Fibroblast of pulmonary artery (primary cell): ENCODE measurements around the gene UBQLN2.
"Not testable (repeated sequence)": the region's sequence is repeated elsewhere in the genome, so short reads cannot be mapped to it uniquely, and the experiment has no call there.

Experiments used
- DNase-seq: peaks from one replicate; pipeline ENCODE4 v3.0.0-alpha.2; 2010; ENCODE audit warnings: low read depth
- H3K4me3 ChIP-seq: replicated peaks from 2 replicates; pipeline ENCODE4 v1.5.1; 2011; ENCODE audit warnings: low read depth, mild to moderate bottlenecking, control low read depth, low read length, moderate library complexity
- TF ChIP-seq, protein P1 (sequence below): IDR thresholded peaks from 2 replicates; pipeline ENCODE4 v1.5.1; 2011; ENCODE audit warnings: mild to moderate bottlenecking, control low read depth, low read length, inconsistent platforms; ENCODE audit errors: missing control alignments

The UBQLN2 gene

DNA sequence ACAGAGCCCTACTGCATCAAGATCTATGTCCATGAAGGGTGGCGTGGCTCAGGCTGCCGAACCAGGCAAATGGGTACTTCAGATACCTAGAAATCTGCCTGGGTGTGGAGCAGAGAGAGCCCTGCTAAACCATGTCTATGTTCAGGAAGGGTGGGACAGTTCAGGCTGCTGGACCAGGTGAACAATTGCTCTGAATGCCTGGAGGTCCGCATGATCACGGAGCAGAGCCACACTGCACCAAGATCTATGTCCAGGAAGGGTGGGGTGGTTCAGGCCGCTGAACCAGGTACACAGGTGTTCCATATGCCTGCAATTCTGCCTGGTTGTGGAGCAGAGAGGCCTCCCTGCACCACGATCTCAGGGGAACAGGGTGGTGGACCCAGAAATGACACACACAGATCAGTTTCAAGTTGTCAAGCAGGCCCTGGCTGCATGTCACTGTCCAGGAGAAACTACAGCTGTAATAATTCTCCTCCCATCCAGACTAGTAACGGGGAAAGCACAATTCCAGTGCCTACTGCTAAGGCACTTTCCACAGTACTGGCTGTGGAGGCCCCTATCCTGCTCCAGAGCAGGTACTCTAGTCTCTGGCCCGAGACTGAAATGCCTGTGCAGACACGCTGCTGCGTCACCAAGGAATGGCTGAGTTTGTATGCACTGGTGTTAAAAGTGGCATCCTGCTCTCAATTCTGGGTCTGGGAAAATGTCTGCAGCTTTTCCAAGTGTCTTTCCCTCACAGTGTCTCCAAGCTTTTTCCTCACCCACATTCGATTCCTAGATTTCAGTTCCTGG is 25.2 kb downstream of the UBQLN2 start:
- no peak for DNase-seq
- no peak overlapping the region for H3K4me3 ChIP-seq
- TF ChIP-seq, protein P1, sequence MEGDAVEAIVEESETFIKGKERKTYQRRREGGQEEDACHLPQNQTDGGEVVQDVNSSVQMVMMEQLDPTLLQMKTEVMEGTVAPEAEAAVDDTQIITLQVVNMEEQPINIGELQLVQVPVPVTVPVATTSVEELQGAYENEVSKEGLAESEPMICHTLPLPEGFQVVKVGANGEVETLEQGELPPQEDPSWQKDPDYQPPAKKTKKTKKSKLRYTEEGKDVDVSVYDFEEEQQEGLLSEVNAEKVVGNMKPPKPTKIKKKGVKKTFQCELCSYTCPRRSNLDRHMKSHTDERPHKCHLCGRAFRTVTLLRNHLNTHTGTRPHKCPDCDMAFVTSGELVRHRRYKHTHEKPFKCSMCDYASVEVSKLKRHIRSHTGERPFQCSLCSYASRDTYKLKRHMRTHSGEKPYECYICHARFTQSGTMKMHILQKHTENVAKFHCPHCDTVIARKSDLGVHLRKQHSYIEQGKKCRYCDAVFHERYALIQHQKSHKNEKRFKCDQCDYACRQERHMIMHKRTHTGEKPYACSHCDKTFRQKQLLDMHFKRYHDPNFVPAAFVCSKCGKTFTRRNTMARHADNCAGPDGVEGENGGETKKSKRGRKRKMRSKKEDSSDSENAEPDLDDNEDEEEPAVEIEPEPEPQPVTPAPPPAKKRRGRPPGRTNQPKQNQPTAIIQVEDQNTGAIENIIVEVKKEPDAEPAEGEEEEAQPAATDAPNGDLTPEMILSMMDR, result no peak

DNA sequence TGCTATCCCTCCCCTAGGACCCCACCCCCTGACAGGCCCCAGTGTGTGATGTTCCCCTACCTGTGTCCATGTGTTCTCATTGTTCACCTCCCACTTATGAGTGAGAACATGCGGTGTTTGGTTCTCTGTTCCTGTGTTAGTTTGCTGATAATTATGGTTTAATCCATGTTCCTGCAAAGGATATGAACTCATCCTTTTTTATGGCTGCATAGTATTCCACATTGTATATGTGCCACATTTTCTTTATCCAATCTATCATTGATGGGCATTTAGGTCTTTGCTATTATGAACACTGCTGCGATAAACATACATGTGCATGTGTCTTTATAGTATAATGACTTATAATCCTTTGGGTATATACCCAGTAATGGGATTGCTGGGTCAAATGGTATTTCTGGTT is 28.4 kb downstream of the UBQLN2 start:
- not testable (repeated sequence) for H3K4me3 ChIP-seq, DNase-seq

DNA sequence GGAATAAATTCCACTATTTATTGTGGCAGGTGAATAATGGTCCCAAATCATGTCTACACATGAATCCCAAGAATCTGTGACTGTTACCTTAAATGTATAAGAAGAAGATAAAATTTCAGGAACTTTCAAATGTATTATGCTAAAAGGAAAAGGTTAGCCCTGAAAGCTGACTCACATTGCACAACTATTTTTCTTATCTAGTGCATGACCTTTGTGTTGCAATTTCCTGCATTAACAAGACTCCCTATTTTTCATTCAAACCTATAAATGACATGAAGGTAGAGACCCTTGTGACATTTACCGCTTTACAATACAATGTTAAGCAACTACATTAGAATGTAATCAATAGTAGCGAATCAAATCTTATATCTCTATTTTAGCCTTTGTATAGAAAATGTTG is 36.7 kb downstream of the UBQLN2 start:
- TF ChIP-seq, protein P1, result no peak
- DNase-seq, result peak; percentile 20
- H3K4me3 ChIP-seq, result no peak overlapping the region

DNA sequence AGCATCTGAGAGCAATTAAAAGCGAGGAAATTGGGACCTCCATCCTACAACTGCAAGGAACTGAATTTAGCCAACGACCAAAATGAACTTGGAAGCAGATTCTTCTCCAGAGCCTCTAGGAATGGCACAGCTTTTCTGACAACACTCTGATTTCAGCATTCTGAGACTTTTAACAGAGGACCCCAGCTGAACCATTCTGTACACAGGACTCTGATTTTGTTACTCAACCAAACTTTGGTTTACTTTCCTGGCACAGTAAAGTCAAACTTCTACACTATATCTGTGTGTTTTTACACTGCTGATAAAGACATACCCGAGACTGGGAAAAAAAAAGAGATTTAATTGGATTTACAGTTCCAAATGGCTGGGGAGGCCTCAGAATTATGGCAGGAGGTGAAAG is 37.6 kb downstream of the UBQLN2 start:
- no peak for DNase-seq
- no peak overlapping the region for H3K4me3 ChIP-seq
- TF ChIP-seq, protein P1, result no peak

DNA sequence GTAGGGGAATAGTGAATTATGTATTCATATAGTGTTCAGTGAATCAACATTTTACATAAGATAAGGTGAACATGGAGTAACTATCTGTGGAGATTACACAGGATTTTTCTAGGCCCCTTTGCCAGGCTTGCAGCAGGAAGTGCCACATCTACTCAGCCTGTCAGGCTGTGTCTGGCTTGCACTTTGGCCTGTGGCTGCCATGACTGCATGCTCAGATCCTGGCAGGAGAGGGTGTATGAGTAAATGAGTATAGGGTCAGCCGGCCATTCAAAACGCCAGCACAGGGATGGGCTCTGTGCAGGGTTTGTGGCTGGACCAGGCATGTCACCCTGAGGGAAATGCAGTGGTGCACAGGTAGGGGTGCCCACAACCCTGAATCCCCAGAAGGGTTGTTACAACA is 51.9 kb downstream of the UBQLN2 start:
- TF ChIP-seq, protein P1, result no peak
- H3K4me3 ChIP-seq, result no peak overlapping the region
- DNase-seq, result no peak
